ENCODE data around the gene PSG2. TPM values are rescaled to one million over a fixed set of nuclear protein-coding genes. Genes with fewer than 3 reads are reported as not detected.
"Not testable (repeated sequence)": the region's sequence is repeated elsewhere in the genome, so short reads cannot be mapped to it uniquely, and the experiment has no call there.

PSG2 gene
- total RNA-seq, 1 donor from 2014 or later: not detected

GRCh38 chr19:43059482-43059881 is 23.0 kb downstream of the PSG2 start:
- H3K9me3 Mint-ChIP-seq (ENCODE audit: unreplicated experiment); H3K4me3 Mint-ChIP-seq (ENCODE audit: unreplicated experiment); DNase-seq (ENCODE audit: low spot score); H3K4me1 Mint-ChIP-seq (ENCODE audit: unreplicated experiment); H3K27me3 Mint-ChIP-seq (ENCODE audit: unreplicated experiment); H3K36me3 Mint-ChIP-seq (ENCODE audit: low read depth, unreplicated experiment); H3K27ac Mint-ChIP-seq (ENCODE audit: unreplicated experiment): not testable (repeated sequence)

DNA sequence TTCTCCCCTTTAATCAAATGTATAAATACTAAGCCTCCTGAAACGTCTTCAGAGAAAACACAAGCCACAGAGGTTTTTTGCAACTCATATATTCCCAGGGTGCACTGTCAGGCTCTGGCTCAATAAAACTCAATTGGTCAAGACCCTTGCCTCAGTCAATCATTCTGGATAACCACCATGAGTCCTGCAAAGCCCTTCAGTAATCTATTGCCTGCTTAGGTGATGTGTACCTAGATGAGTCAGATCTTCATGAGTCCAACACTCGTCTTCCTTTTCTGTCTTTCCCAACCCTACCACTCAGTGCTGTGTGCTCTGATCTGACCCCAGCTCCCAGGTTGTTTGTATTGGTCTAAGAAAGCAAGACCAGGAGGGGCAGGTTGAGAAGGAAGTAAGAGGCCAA is 24.1 kb downstream of the PSG2 start:
- H3K9me3 Mint-ChIP-seq (ENCODE audit: unreplicated experiment); H3K4me3 Mint-ChIP-seq (ENCODE audit: unreplicated experiment); H3K4me1 Mint-ChIP-seq (ENCODE audit: unreplicated experiment); H3K27ac Mint-ChIP-seq (ENCODE audit: unreplicated experiment); H3K36me3 Mint-ChIP-seq (ENCODE audit: low read depth, unreplicated experiment); DNase-seq (ENCODE audit: low spot score); H3K27me3 Mint-ChIP-seq (ENCODE audit: unreplicated experiment): not testable (repeated sequence)

- not testable (repeated sequence) for H3K27ac Mint-ChIP-seq (ENCODE audit: unreplicated experiment); H3K36me3 Mint-ChIP-seq (ENCODE audit: low read depth, unreplicated experiment); H3K9me3 Mint-ChIP-seq (ENCODE audit: unreplicated experiment); DNase-seq (ENCODE audit: low spot score); H3K4me3 Mint-ChIP-seq (ENCODE audit: unreplicated experiment); H3K4me1 Mint-ChIP-seq (ENCODE audit: unreplicated experiment); H3K27me3 Mint-ChIP-seq (ENCODE audit: unreplicated experiment)
Measured at GRCh38 chr19:43047966-43048365, 34.5 kb downstream of the PSG2 start.

- not testable (repeated sequence) for H3K36me3 Mint-ChIP-seq (ENCODE audit: low read depth, unreplicated experiment); DNase-seq (ENCODE audit: low spot score); H3K4me1 Mint-ChIP-seq (ENCODE audit: unreplicated experiment); H3K4me3 Mint-ChIP-seq (ENCODE audit: unreplicated experiment); H3K9me3 Mint-ChIP-seq (ENCODE audit: unreplicated experiment); H3K27ac Mint-ChIP-seq (ENCODE audit: unreplicated experiment); H3K27me3 Mint-ChIP-seq (ENCODE audit: unreplicated experiment)
Measured at GRCh38 chr19:43046578-43046977, 35.9 kb downstream of the PSG2 start.

DNA sequence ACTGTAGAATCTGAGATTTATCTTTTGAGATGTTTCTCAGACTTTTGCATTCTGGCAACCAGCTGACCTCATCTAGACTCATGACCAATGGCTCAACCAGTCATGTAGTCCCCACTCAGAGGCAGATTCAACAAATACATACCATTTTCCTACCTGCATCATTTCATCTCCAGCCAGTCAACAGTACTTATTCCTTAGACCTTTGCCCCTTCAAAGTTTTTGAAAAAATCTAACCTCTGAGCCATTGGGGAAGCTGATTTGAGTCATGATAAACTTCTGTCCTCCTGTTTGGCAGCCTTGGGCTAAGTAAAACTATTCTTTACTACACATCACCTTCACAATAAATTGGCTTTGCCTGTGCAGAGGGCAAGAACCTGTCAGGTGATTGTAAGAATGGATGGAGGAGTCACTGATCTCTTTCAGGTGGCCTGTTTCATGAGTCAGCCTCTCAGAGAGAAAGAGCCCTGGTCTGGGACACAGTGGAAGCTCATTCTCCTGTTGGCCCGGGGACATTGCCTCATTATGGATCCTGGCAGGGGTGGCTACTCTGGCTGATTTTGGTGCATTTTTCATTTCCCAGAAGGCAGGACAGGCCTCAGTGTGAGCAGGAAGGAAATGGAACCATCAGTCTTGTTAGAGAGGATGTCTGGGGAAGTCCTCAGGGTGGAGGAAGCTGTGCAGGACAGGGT is 38.9 kb downstream of the PSG2 start:
- not testable (repeated sequence) for H3K27ac Mint-ChIP-seq (ENCODE audit: unreplicated experiment); DNase-seq (ENCODE audit: low spot score); H3K36me3 Mint-ChIP-seq (ENCODE audit: low read depth, unreplicated experiment); H3K27me3 Mint-ChIP-seq (ENCODE audit: unreplicated experiment); H3K4me3 Mint-ChIP-seq (ENCODE audit: unreplicated experiment); H3K9me3 Mint-ChIP-seq (ENCODE audit: unreplicated experiment); H3K4me1 Mint-ChIP-seq (ENCODE audit: unreplicated experiment)

GRCh38 chr19:43031645-43032044 is 50.9 kb downstream of the PSG2 start:
- not testable (repeated sequence) for H3K36me3 Mint-ChIP-seq (ENCODE audit: low read depth, unreplicated experiment); H3K27me3 Mint-ChIP-seq (ENCODE audit: unreplicated experiment); H3K4me1 Mint-ChIP-seq (ENCODE audit: unreplicated experiment); H3K27ac Mint-ChIP-seq (ENCODE audit: unreplicated experiment); H3K9me3 Mint-ChIP-seq (ENCODE audit: unreplicated experiment); H3K4me3 Mint-ChIP-seq (ENCODE audit: unreplicated experiment)
- DNase-seq (ENCODE audit: low spot score): peak; percentile 20

- TF ChIP-seq CTCF (IDR thresholded peaks at IDR 0.05; ENCODE audit: unreplicated experiment): no peak
- H3K9me3 Mint-ChIP-seq (ENCODE audit: unreplicated experiment): no peaks in the 10 kb centered on the region
- H3K27me3 Mint-ChIP-seq (ENCODE audit: unreplicated experiment): no peaks in the 10 kb centered on the region
- H3K4me3 Mint-ChIP-seq (ENCODE audit: unreplicated experiment): no peak overlapping the region
- H3K27ac Mint-ChIP-seq (ENCODE audit: unreplicated experiment): no peak overlapping the region
- no peaks in the 10 kb centered on the region for H3K36me3 Mint-ChIP-seq (ENCODE audit: low read depth, unreplicated experiment)
- H3K4me1 Mint-ChIP-seq (ENCODE audit: unreplicated experiment): no peaks in the 10 kb centered on the region
- DNase-seq (ENCODE audit: low spot score): no peak
Measured at GRCh38 chr19:43028866-43029265, 53.6 kb downstream of the PSG2 start.

GRCh38 chr19:43027985-43028384 is 54.5 kb downstream of the PSG2 start:
- H3K36me3 Mint-ChIP-seq (ENCODE audit: low read depth, unreplicated experiment); H3K4me3 Mint-ChIP-seq (ENCODE audit: unreplicated experiment); H3K9me3 Mint-ChIP-seq (ENCODE audit: unreplicated experiment); H3K27ac Mint-ChIP-seq (ENCODE audit: unreplicated experiment); H3K27me3 Mint-ChIP-seq (ENCODE audit: unreplicated experiment); H3K4me1 Mint-ChIP-seq (ENCODE audit: unreplicated experiment): not testable (repeated sequence)
- peak; percentile 32 for DNase-seq (ENCODE audit: low spot score)
- peak; percentile 36 for TF ChIP-seq CTCF (IDR thresholded peaks at IDR 0.05; ENCODE audit: unreplicated experiment)

DNA sequence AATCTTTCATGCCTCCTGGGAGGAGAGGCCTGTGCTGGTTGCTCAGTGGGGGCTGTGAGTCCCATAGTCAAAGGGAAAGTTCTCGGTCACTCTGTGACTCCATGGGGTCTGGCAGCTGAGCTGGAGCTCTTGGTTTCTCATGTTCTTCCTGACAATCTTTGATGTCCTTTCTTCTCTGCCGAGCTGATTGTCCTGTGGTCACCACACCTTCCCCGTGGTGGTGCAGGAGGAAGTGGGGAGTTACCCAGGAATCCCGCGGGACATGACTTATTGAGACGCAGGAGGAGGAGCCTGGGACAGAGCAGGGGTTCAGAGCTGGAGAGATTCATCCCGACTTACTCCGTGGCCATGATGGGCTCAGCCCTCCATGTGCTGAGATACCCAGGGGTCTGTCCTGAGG is 55.4 kb downstream of the PSG2 start:
- not testable (repeated sequence) for H3K4me3 Mint-ChIP-seq (ENCODE audit: unreplicated experiment); H3K36me3 Mint-ChIP-seq (ENCODE audit: low read depth, unreplicated experiment); H3K27me3 Mint-ChIP-seq (ENCODE audit: unreplicated experiment); DNase-seq (ENCODE audit: low spot score); H3K9me3 Mint-ChIP-seq (ENCODE audit: unreplicated experiment); H3K27ac Mint-ChIP-seq (ENCODE audit: unreplicated experiment); H3K4me1 Mint-ChIP-seq (ENCODE audit: unreplicated experiment)

- DNase-seq (ENCODE audit: low spot score); H3K27ac Mint-ChIP-seq (ENCODE audit: unreplicated experiment); H3K36me3 Mint-ChIP-seq (ENCODE audit: low read depth, unreplicated experiment); H3K4me1 Mint-ChIP-seq (ENCODE audit: unreplicated experiment); H3K9me3 Mint-ChIP-seq (ENCODE audit: unreplicated experiment); H3K4me3 Mint-ChIP-seq (ENCODE audit: unreplicated experiment); H3K27me3 Mint-ChIP-seq (ENCODE audit: unreplicated experiment): not testable (repeated sequence)
Measured at GRCh38 chr19:43026369-43026768, 56.1 kb downstream of the PSG2 start, which contains the start of gene PSG11. TSS of gene PSG11 (minus strand) at chr19:43026469. CDS start at chr19:43026372, 97 bp downstream.

- H3K27ac Mint-ChIP-seq (ENCODE audit: unreplicated experiment); H3K4me3 Mint-ChIP-seq (ENCODE audit: unreplicated experiment); H3K36me3 Mint-ChIP-seq (ENCODE audit: low read depth, unreplicated experiment); H3K4me1 Mint-ChIP-seq (ENCODE audit: unreplicated experiment); H3K9me3 Mint-ChIP-seq (ENCODE audit: unreplicated experiment); H3K27me3 Mint-ChIP-seq (ENCODE audit: unreplicated experiment); DNase-seq (ENCODE audit: low spot score): not testable (repeated sequence)
Measured at GRCh38 chr19:43022098-43022497, 60.4 kb downstream of the PSG2 start.

All from endothelial cell (in vitro differentiated cells).